ENCODE measurements around the gene GLCCI1. TPM values are rescaled to one million over a fixed set of nuclear protein-coding genes. Genes with fewer than 3 reads are reported as not detected.

GLCCI1 gene
- total and polyA plus RNA-seq, 10 of the 15 experiments (the other 5 are each of a cell fraction or from before 2014, with no cell fraction given) = 12.6 to 92.0 (median 27.6) TPM

GRCh38 chr7:8115547-8116402, 147.2 kb downstream of the GLCCI1 start (continued):
- no peak for TF ChIP-seq SPI1 (IDR thresholded peaks at IDR 0.05; ENCODE audit: borderline replicate concordance, insufficient read depth, low read depth, low read length)
- peak; percentile 66 for TF ChIP-seq TCF7 (IDR thresholded peaks at IDR 0.05; ENCODE audit: borderline replicate concordance)
- peak; percentile 76; the same call in 1 of the 2 replicates for TF ChIP-seq CBFB (IDR thresholded peaks at IDR 0.05; ENCODE audit: low read depth)
- TF ChIP-seq GABPA (IDR thresholded peaks at IDR 0.05; ENCODE audit: low read depth) = peak; percentile 54; the same call in 1 of the 2 replicates
- TF ChIP-seq NR2F1 (conservative IDR thresholded peaks at IDR 0.05) = peak; percentile 90
- TF ChIP-seq MEF2B (IDR thresholded peaks at IDR 0.05; ENCODE audit: partially characterized antibody, poor library complexity, severe bottlenecking) = peak; percentile 99
- peak; percentile 85; the same call in 1 of the 2 replicates for TF ChIP-seq MLLT1 (IDR thresholded peaks at IDR 0.05)

- peak overlapping the region; percentile 6; the same call in 1 of the 2 replicates for H3K27ac ChIP-seq (ENCODE audit: control insufficient read depth, insufficient read depth)
- DNase-seq (ENCODE audit: low read depth, low spot score) = no peak
- no peaks in the 10 kb centered on the region for H3K36me3 ChIP-seq (ENCODE audit: control insufficient read depth in 2 of 2, insufficient read depth in 2 of 2, low read length in 1 of 2)
- in situ Hi-C loops (cut with MboI) = no loop called here
- intact Hi-C loops (cut with micrococcal nuclease; ENCODE audit: unreplicated experiment) = loop anchor here (5.0 kb wide), 2 partner anchors 300 to 550 kb away; partner anchors contain the start of gene MIOS
- H3K4me2 ChIP-seq (ENCODE audit: control insufficient read depth, insufficient read depth) = no peak overlapping the region
- ChIA-PET CTCF (interaction anchor here (1.5 to 3.1 kb wide), 4 partner anchors 9 to 359 kb away, joined by 4 to 16 read pairs (median 9); no protein-coding TSS in a partner anchor), POLR2A (interaction anchor here (1.2 to 14.7 kb wide), 4 partner anchors 8 to 73 kb away, joined by 3 to 133 read pairs (median 22); no protein-coding TSS in a partner anchor), SMC1A (ENCODE audit: uncharacterized antibody, unreplicated experiment) (interaction anchor here (0.7 to 12.5 kb wide), 15 partner anchors 8 to 357 kb away, joined by 3 to 182 read pairs (median 4); no protein-coding TSS in a partner anchor), RAD21 (ENCODE audit: unreplicated experiment) (interaction anchor here (0.9 to 8.8 kb wide), 6 partner anchors 8 to 144 kb away, joined by 3 to 124 read pairs (median 16); no protein-coding TSS in a partner anchor)
- no peaks in the 10 kb centered on the region for H4K20me1 ChIP-seq (ENCODE audit: control insufficient read depth, insufficient read depth)
- H3K4me3 ChIP-seq = no peak overlapping the region
- peak; percentile 26 for ATAC-seq
- H3K27me3 ChIP-seq (replicated peaks in 1 of 2; ENCODE audit: control insufficient read depth in 2 of 2, insufficient read depth in 2 of 2, low read length in 1 of 2) = no peaks in the 10 kb centered on the region
- FAIRE-seq = no peak
- H3K4me1 ChIP-seq (ENCODE audit: control insufficient read depth, insufficient read depth, low read length) = peaks cover 54% of the 10 kb centered on the region
- H3K79me2 ChIP-seq (ENCODE audit: control insufficient read depth, insufficient read depth, low read length) = no peaks in the 10 kb centered on the region
- no TSS peak for BruUV-seq (replicated peaks)
- no peak overlapping the region for H2AFZ ChIP-seq (ENCODE audit: control insufficient read depth, low read depth, low read length)
- peaks cover 12% of the 10 kb centered on the region; the same call in 2 of the 3 replicates for H3K9me3 ChIP-seq (replicated peaks; ENCODE audit: control insufficient read depth, insufficient read depth, low read length)
- 0% methylated on average over 2 of the region's 2 CpGs for WGBS (ENCODE audit: insufficient coverage, insufficient replicate concordance, low lambda C conversion rate, missing lambda C conversion rate)
- no peak overlapping the region for H3K9ac ChIP-seq (ENCODE audit: control insufficient read depth, insufficient read depth, low read length)
- no peak for TF ChIP-seq SMARCA5 (IDR thresholded peaks at IDR 0.05)
- TF ChIP-seq TAF1 (IDR thresholded peaks at IDR 0.05; ENCODE audit: borderline replicate concordance, low read depth, low read length) = no peak
- no peak for TF ChIP-seq ZSCAN29 (IDR thresholded peaks at IDR 0.05)
- TF ChIP-seq YY1 (IDR thresholded peaks at IDR 0.05; ENCODE audit: low read depth, low read length) = no peak
- no peak for TF ChIP-seq ELK1 (IDR thresholded peaks at IDR 0.05; ENCODE audit: low read depth, low read length)
- no peak for TF ChIP-seq RFX5 (IDR thresholded peaks at IDR 0.05; ENCODE audit: low read depth, low read length)
- TF ChIP-seq REST (IDR thresholded peaks at IDR 0.05; ENCODE audit: low read depth, low read length) = peak; percentile 94
- TF ChIP-seq RB1 (IDR thresholded peaks at IDR 0.05; ENCODE audit: borderline replicate concordance) = no peak
- no peak for TF ChIP-seq STAT1 (conservative IDR thresholded peaks at IDR 0.05)
Measured at GRCh38 chr7:8117195-8117594, 148.6 kb downstream of the GLCCI1 start.
